Sigmoid colon (tissue), 3 donors: ENCODE results near the gene KIF5A.

Experiments used
- CTCF ChIP-seq, 4 experiments: fragments of 450-650 bp in 3 of 4; fragments of 200-600 bp in 1 of 4; IDR thresholded peaks; one replicate each; pipeline ENCODE4 v1.5.1; 2016 to 2019; ENCODE audit warnings: antibody characterized with exemption in 4 of 4, mild to moderate bottlenecking in 3 of 4, moderate library complexity in 2 of 4
- POLR2A ChIP-seq, 2 donors: fragments of 450-650 bp; IDR thresholded peaks; one replicate each; pipeline ENCODE4 v1.6.1; 2016; ENCODE audit warnings: antibody characterized with exemption in 2 of 2, mild to moderate bottlenecking in 2 of 2, moderate library complexity in 2 of 2

GRCh38 chr12:57586128-57586527, 36.3 kb downstream of the KIF5A start:
- TF ChIP-seq POLR2A (IDR thresholded peaks at IDR 0.05) (no peak), CTCF (IDR thresholded peaks at IDR 0.05) (no peak)
